H9 (cell line): ENCODE results near the gene L3MBTL4. TPM values are rescaled to one million over a fixed set of nuclear protein-coding genes. Genes with fewer than 3 reads are reported as not detected.

Source experiments
- DNase-seq: peaks from one replicate; pipeline ENCODE4 v3.0.0-alpha.2; 2017
- H2AFZ ChIP-seq: one replicate; pipeline ENCODE4 v1.6.1; 2013; ENCODE audit warnings: mild to moderate bottlenecking, low read length, control low read depth, moderate library complexity
- H2AK5ac ChIP-seq: 2 replicates; pipeline ENCODE4 v1.6.1; 2013; ENCODE audit warnings: low read length, control low read depth, mixed read lengths; ENCODE audit not compliant: insufficient read length
- H2BK120ac ChIP-seq: one replicate; pipeline ENCODE4 v1.6.1; 2013; ENCODE audit warnings: low read depth, mild to moderate bottlenecking, low read length, control low read depth, inconsistent platforms; ENCODE audit not compliant: poor library complexity, severe bottlenecking
- H2BK12ac ChIP-seq: 2 replicates; pipeline ENCODE4 v1.6.1; 2013; ENCODE audit warnings: low read length, control low read depth, mixed read lengths, low read depth; ENCODE audit not compliant: insufficient read length
- H2BK15ac ChIP-seq: 2 replicates; pipeline ENCODE4 v1.6.1; 2013; ENCODE audit warnings: low read depth, low read length, control low read depth
- H2BK20ac ChIP-seq: one replicate; pipeline ENCODE4 v1.6.1; 2013; ENCODE audit warnings: low read depth, mild to moderate bottlenecking, low read length, control low read depth, inconsistent platforms; ENCODE audit not compliant: poor library complexity, severe bottlenecking
- H2BK5ac ChIP-seq: 2 replicates; pipeline ENCODE4 v1.6.1; 2013; ENCODE audit warnings: low read length, control low read depth, mixed read lengths; ENCODE audit not compliant: insufficient read length
- H3K14ac ChIP-seq: 2 replicates; pipeline ENCODE4 v1.6.1; 2013; ENCODE audit warnings: low read length, control low read depth; ENCODE audit not compliant: insufficient read depth
- H3K18ac ChIP-seq: 2 replicates; pipeline ENCODE4 v1.6.1; 2013; ENCODE audit warnings: low read depth, mild to moderate bottlenecking, mixed read lengths, low read length, control low read depth; ENCODE audit not compliant: insufficient read length
- H3K23ac ChIP-seq: 2 replicates; pipeline ENCODE4 v1.6.1; 2013; ENCODE audit warnings: low read length, control low read depth, mixed read lengths, low read depth; ENCODE audit not compliant: insufficient read length
- H3K23me2 ChIP-seq: 2 replicates; pipeline ENCODE4 v1.6.1; 2013; ENCODE audit warnings: low read depth, mild to moderate bottlenecking, mixed read lengths, low read length, control low read depth; ENCODE audit not compliant: insufficient read length, poor library complexity, severe bottlenecking
- H3K27ac ChIP-seq: 2 replicates; pipeline ENCODE4 v1.5.1; 2013; ENCODE audit warnings: low read length, control low read depth, mixed read lengths, low read depth; ENCODE audit not compliant: insufficient read length
- H3K27me3 ChIP-seq: 2 replicates; pipeline ENCODE4 v1.6.1; 2013; ENCODE audit warnings: low read length, control low read depth, inconsistent platforms; ENCODE audit not compliant: insufficient read depth
- H3K4ac ChIP-seq: 2 replicates; pipeline ENCODE4 v1.6.1; 2013; ENCODE audit warnings: low read depth, mild to moderate bottlenecking, control low read depth, inconsistent platforms, low read length, moderate library complexity
- H3K4me1 ChIP-seq: 2 replicates; pipeline ENCODE4 v1.6.1; 2013; ENCODE audit warnings: low read length, control low read depth, inconsistent platforms; ENCODE audit not compliant: insufficient read depth
- H3K4me2 ChIP-seq: 2 replicates; pipeline ENCODE4 v1.6.1; 2013; ENCODE audit warnings: low read length, control low read depth, mixed read lengths; ENCODE audit not compliant: insufficient read length, insufficient read depth
- H3K56ac ChIP-seq: 2 replicates; pipeline ENCODE4 v1.6.1; 2013; ENCODE audit warnings: low read depth, mild to moderate bottlenecking, mixed read lengths, low read length, control low read depth; ENCODE audit not compliant: insufficient read length
- H3K79me1 ChIP-seq: 2 replicates; pipeline ENCODE4 v1.6.1; 2013; ENCODE audit warnings: low read depth, mild to moderate bottlenecking, moderate library complexity, low read length, control low read depth, inconsistent platforms; ENCODE audit not compliant: insufficient read depth, poor library complexity, severe bottlenecking
- H3K79me2 ChIP-seq: 2 replicates; pipeline ENCODE4 v1.6.1; 2013; ENCODE audit warnings: low read length, control low read depth, inconsistent platforms; ENCODE audit not compliant: insufficient read depth
- H3K9ac ChIP-seq: 2 replicates; pipeline ENCODE4 v1.6.1; 2013; ENCODE audit warnings: low read length, control low read depth, mixed read lengths; ENCODE audit not compliant: insufficient read length; ENCODE audit errors: extremely low read depth
- H3K9me3 ChIP-seq: one replicate; pipeline ENCODE4 v1.6.1; 2013; ENCODE audit warnings: low read depth, low read length, inconsistent platforms; ENCODE audit not compliant: control insufficient read depth
- H3T11ph ChIP-seq: one replicate; pipeline ENCODE4 v1.6.1; 2013; ENCODE audit warnings: mild to moderate bottlenecking, low read length, control low read depth, inconsistent platforms
- H4K20me1 ChIP-seq: one replicate; pipeline ENCODE4 v1.6.1; 2013; ENCODE audit not compliant: control insufficient read depth, insufficient read length, insufficient read depth
- H4K5ac ChIP-seq: 2 replicates; pipeline ENCODE4 v1.6.1; 2013; ENCODE audit warnings: low read depth, mild to moderate bottlenecking, mixed read lengths, low read length, control low read depth; ENCODE audit not compliant: insufficient read length
- H4K8ac ChIP-seq: replicated peaks from 2 replicates; pipeline ENCODE4 v1.6.1; 2013; ENCODE audit warnings: low read length, control low read depth, mixed read lengths, low read depth; ENCODE audit not compliant: insufficient read length
- H4K91ac ChIP-seq: 2 replicates; pipeline ENCODE4 v1.6.1; 2013; ENCODE audit warnings: low read depth, mild to moderate bottlenecking, moderate library complexity, mixed read lengths, low read length, control low read depth; ENCODE audit not compliant: insufficient read length
- H3K27ac Mint-ChIP-seq, 3 experiments: 2 replicates in 2 of 3; 3 replicates in 1 of 3; pipeline ENCODE4 v1.8.0; 2020 to 2021; ENCODE audit warnings: mixed read lengths in 3 of 3, mild to moderate bottlenecking in 1 of 3, moderate library complexity in 1 of 3
- H3K27me3 Mint-ChIP-seq: 2 replicates; pipeline ENCODE4 v1.8.0; 2021; ENCODE audit warnings: low read depth, mild to moderate bottlenecking, moderate library complexity, mixed read lengths
- H3K36me3 Mint-ChIP-seq, 3 experiments: 2 replicates in 2 of 3; 3 replicates in 1 of 3; pipeline ENCODE4 v1.8.0; 2020 to 2021; ENCODE audit warnings: low read depth in 3 of 3, mixed read lengths in 3 of 3; ENCODE audit not compliant: insufficient read depth in 1 of 3
- H3K4me1 Mint-ChIP-seq, 2 experiments: 2 replicates each; pipeline ENCODE4 v1.8.0; 2020; ENCODE audit warnings: mixed read lengths in 2 of 2
- H3K4me3 Mint-ChIP-seq, 2 experiments: 2 replicates in 1 of 2; 3 replicates in 1 of 2; pipeline ENCODE4 v1.8.0; 2020 to 2021; ENCODE audit warnings: mild to moderate bottlenecking in 2 of 2, mixed read lengths in 2 of 2, moderate library complexity in 1 of 2
- H3K9me3 Mint-ChIP-seq, 2 experiments: 2 replicates in 1 of 2; 3 replicates in 1 of 2; pipeline ENCODE4 v1.8.0; 2020; ENCODE audit warnings: mild to moderate bottlenecking in 2 of 2, mixed read lengths in 2 of 2, moderate library complexity in 1 of 2
- CTCF ChIP-seq: fragments of 200-600 bp; sonication (generic); conservative IDR thresholded peaks from 3 replicates; pipeline ENCODE4 v1.8.0; 2021; ENCODE audit warnings: antibody characterized with exemption, mild to moderate bottlenecking
- WGBS: extraction: QIAGEN DNeasy Blood & Tissue Kit; methylation state at CpG from one replicate; pipeline ENCODE4 v1.1.7; 2013; ENCODE audit warnings: missing lambda C conversion rate, low lambda C conversion rate, mixed read lengths; ENCODE audit not compliant: insufficient read length; ENCODE audit errors: extremely low coverage; 5-methylcytosine and 5-hydroxymethylcytosine counted together
- total RNA-seq: library from RNA; stranded (reverse); gene quantifications from 2 replicates; pipeline ENCODE4 v1.2.1, GENCODE V29; 2021

The L3MBTL4 gene
- total RNA-seq, 1 experiment from 2014 or later, result 1.9 TPM

DNA sequence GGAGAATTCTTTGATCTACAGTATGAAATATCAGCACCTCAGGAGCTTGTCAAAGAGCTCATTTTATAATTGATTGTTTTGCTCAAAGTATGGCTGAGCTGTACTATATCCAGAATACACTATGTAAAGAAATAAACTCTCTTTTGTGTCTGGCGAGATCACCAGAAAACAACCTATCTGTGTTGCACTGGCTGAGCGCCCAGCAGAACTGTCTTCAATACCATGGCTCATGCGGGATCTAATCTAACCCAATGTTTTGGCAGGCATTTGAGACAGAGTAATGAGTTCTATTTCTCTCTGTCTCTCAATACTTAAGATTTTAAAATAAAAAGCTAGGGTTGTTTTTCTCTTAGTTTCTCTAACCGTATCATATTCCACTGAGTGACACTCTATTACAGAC, 192.4 kb downstream of the L3MBTL4 start:
- no peak overlapping the region for H3K27ac ChIP-seq
- no peaks in the 10 kb centered on the region for H3K27me3 ChIP-seq
- Mint-ChIP-seq H3K9me3 (no peaks in the 10 kb centered on the region), H3K27me3 (no peaks in the 10 kb centered on the region), H3K36me3 (no peaks in the 10 kb centered on the region), H3K4me3 (no peak overlapping the region), H3K27ac (no peak overlapping the region), H3K4me1 (peaks cover 0 to 2% of the 10 kb centered on the region in 2 experiments; a peak in 1 of 4 replicates)
- DNase-seq, result no peak
- no CpG with 5 or more reads among the region's 4 CpGs for WGBS
- H3K23ac ChIP-seq, result no peak overlapping the region
- H4K20me1 ChIP-seq, result no peaks in the 10 kb centered on the region
- H2AFZ ChIP-seq, result no peak overlapping the region
- no peaks in the 10 kb centered on the region for H3K79me1 ChIP-seq
- H2BK20ac ChIP-seq, result no peak overlapping the region
- H3K4ac ChIP-seq, result no peak overlapping the region
- H4K5ac ChIP-seq, result no peak overlapping the region
- no peaks in the 10 kb centered on the region for H3K9me3 ChIP-seq
- no peak for TF ChIP-seq CTCF
- H3K79me2 ChIP-seq, result no peaks in the 10 kb centered on the region
- H3K9ac ChIP-seq, result no peak overlapping the region
- no peak overlapping the region for H3K14ac ChIP-seq
- H3K4me2 ChIP-seq, result no peak overlapping the region
- no peak overlapping the region for H4K8ac ChIP-seq
- no peak overlapping the region for H2AK5ac ChIP-seq
- no peak overlapping the region for H2BK120ac ChIP-seq
- no peak overlapping the region for H2BK5ac ChIP-seq
- H2BK12ac ChIP-seq, result no peak overlapping the region
- H3K18ac ChIP-seq, result no peak overlapping the region
- H4K91ac ChIP-seq, result no peak overlapping the region
- H2BK15ac ChIP-seq, result no peak overlapping the region
- no peak overlapping the region for H3T11ph ChIP-seq
- H3K4me1 ChIP-seq, result no peaks in the 10 kb centered on the region
- no peak overlapping the region for H3K56ac ChIP-seq
- no peaks in the 10 kb centered on the region for H3K23me2 ChIP-seq
